Fibroblast of skin of left quadriceps (primary cell): ENCODE data around the gene HABP2.
A peak's percentile ranks its signal among the peaks of the same experiment; 100 is the strongest.

Experiments
- DNase-seq, 2 experiments: peaks; one replicate each; pipeline ENCODE4 v3.0.0-alpha.2; 2013; ENCODE audit warnings: low read depth in 2 of 2

Gene HABP2

GRCh38 chr10:113603057-113603777 is 50.4 kb downstream of the HABP2 start:
- no peak for DNase-seq

DNA sequence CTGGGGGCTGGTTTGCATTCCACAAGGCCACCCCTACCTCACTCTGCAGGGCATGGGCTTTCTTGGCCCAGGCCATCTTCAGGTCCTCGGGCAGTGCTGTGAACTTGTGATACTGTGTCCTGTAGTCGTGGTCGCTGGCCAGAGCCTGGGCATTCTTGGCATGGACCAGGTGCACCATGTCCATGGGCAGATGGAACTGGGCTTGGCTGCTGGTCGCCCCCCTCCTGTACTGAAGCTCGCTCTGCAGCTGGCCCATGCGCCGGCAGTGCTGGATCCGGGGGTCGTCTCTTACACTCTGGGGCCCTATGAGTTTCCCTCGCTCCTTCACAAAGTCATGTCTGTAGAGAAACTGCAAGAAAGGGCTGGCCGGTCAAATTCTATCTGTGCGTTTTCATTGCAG is 51.7 kb downstream of the HABP2 start:
- no peak for DNase-seq

DNA sequence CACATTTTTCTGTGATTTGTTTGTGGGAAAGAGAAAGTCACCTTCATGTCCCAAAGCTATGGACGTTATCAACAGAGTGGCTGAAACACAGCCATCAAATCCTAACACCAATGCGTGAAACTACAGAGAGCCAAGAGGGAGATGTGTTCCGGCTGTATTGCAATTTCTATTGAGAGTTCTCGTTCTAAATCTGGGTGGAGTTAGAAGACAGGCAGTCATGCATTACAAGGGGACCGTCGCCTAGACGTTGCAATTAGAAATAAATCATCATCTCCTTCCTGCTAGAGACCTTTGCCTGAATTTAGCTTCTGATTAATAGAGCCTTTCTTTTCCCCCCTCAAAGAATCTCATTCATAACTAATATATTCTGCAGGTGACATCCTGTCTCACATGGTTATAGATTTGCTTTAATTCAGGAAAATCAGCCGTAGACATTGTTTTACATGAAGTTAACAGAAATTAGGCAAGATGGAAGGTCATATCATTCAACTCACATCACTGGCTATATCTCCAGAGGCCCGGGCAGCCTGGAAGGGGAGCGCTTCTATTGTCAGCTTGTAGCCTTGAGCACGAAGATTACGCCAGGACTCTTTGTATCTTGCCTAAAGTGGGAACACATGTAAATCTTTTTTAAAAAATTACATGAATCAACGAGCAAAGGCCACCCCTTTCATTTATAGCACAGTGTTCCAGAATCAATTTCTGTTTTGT is 52.6 kb downstream of the HABP2 start:
- DNase-seq = no peak

GRCh38 chr10:113609704-113610108 is 56.9 kb downstream of the HABP2 start:
- peak in 1 of 2 experiments; percentile 1 for DNase-seq

DNA sequence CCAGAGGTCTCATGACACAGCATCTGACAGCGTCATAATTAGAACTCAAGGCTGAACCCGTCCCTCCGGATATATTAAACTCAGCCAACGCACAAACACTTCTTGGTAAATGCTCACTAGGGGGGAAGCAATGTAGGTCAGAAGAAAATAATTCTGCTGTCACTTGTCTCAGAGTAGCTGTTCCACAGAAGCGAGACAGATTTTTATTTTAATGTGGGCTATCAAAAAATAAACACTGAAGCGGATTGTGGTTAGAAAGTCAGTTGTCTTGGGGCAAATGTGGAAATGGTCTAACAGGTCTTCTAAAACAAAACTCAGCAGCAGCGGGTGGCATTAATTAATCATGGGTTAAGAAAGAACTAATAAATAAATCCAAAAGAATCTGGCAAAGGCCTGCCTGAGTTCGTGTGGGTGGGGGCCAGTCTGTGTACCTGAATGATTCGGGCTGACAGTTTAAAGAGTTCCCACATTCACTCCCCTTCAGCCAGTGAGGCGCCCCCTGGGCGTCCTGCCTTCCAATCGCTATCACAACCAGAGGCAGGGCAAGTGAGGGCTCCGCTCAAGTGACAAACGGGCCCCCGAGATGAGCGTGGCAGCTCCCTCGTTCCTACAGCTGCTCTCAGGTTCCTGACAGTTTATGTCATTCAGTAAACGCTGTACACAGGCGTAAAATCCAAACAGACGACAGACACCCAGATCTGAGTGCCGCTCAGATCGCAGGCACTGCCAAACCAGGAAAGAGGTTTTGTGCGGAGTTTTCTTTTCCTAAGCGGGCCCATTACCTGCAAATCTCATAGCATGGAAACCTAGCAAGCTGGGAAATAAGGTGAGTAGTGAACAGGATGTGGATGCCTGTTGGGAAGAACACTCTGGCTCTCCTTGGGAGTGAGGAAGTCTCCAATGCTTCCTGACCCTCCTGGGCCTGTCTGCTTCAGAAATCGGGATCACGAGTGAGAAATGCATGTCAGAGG is 58.1 kb downstream of the HABP2 start:
- no peak for DNase-seq

DNA sequence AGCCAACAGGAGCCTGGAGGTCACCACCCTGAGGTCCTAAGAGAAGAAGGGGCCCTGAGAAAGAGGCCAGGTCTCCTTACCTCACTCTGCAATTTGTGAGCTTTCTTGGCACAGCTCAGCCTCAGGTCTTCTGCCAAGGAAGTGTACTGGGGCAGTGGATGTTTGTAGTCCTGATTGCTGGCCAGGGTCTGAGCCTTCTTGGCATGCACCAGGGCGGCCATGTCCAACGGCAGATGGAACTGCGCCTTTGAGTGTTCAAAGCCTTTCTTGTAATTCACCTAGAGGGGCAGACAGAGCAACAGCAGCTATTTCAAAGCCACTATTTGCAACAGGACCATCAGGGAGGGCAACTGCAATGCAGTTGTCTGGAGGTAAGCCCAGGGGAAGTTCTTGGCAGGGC is 59.3 kb downstream of the HABP2 start:
- no peak for DNase-seq

- no peak for DNase-seq
These were observed 60.6 kb downstream of the HABP2 start for GRCh38 chr10:113613427-113613826.

DNA sequence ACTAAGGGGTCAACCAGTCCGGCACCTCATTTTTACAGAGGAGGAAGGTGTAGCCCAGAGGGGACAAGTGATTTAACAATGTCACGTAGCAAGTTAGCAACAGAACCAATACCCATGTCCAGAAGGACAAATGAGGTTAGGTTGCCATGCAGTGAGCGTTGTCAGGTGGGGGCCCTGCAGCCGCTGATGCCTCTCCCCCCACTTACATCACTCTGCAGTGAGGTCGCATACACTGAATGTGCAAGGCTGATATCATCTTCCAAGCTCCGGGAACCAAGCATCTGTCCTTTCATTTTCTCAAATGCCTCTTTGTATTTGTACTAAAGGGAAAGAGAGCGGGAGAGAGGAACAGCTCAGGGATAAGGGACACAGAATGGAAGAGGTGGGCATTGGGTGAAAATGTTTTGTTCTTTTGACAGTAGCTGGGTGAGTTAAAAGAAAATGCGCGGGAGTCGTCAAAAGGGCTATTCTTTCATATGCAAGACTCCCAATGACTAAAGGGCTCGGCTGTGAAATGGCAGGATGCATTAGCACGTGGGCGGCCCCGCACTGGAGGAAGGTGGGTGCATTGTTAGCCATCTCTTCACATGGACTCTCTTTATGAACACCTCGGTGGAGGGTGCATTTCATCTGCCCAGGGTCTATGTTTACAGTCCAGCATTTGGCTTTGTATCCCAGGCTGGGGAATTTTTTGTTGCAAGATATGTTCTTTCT is 61.3 kb downstream of the HABP2 start:
- DNase-seq = no peak

- DNase-seq = no peak
These were observed 63.6 kb downstream of the HABP2 start for GRCh38 chr10:113616244-113617074.

GRCh38 chr10:113617086-113617485 is 64.2 kb downstream of the HABP2 start:
- no peak for DNase-seq

DNA sequence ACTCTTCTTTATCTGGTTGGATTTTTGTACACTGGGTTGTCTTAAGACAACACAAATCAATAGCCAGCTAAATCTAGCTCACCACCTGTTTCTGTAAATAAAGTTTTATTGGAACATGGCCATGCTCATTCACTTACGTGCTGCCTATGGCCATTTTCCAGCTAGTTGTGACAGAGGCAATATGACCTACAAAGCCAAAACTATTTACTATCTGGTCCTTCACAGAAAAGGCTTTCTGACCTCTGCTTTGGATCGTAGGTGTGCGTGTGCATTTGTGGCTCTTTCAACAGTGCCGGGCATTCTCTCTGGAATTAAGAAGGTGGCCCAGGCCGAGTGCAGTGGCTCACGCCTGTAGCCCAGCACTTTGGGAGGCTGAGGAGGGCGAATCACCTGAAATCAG is 65.5 kb downstream of the HABP2 start:
- no peak for DNase-seq

DNA sequence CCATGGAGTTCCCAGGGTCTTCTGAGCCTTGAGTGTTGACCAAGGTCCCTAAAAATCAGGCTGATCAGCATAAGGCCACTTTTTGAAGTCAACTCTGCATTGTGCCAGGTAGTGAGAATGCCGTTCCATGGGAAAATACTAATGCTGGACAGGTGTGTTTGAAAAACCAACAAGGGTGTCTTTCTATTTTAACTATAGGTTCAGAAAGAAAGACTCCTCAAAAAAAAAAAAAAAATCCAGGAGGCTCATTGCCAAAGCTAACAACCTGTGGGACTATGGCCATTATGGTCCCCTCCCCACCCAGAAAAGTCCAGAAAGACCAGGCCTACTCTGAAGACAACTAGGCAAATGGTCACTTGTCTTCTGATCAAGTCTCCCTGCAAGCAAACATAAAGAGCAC is 66.5 kb downstream of the HABP2 start:
- DNase-seq = no peak

DNA sequence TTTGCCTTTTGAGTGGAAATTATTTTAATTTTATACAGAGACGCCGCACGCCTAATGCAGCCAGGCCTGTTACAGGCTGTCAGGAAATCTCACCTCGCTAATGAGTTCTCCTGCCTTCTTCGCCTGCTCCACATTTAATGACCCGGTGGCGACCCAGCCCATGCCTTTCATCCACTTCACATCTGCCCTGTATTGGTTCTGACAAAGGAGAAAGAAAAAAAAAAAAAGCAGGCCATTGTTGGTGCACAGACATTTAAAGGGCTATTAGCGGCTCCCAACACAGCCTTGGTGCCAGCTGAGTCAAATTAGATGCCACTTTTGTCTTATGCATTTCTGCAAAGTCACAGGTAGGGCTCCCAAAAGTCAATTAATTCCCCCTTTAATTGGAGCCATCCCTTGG is 67.7 kb downstream of the HABP2 start:
- no peak for DNase-seq

GRCh38 chr10:113620936-113621335 is 68.1 kb downstream of the HABP2 start:
- DNase-seq = no peak

DNA sequence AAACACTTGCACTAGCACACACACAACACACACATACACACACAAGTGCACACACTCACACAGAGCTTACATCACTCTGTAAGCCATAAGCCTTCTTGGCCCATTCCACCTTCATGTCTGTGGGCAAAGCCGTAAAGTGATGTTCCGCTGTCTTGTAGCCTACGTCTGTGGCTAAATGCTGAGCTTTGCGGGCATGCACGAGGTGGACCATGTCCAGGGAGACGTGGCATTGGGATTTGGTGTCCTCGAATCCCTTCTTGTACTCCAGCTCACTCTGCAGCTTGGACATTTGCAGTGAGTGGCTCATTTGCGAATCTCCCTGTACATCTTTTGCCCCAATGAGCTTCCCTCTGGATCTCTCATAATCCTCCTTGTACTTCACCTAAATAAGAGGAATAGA is 68.9 kb downstream of the HABP2 start:
- no peak for DNase-seq

GRCh38 chr10:113622831-113623230 is 70.0 kb downstream of the HABP2 start:
- DNase-seq = no peak

DNA sequence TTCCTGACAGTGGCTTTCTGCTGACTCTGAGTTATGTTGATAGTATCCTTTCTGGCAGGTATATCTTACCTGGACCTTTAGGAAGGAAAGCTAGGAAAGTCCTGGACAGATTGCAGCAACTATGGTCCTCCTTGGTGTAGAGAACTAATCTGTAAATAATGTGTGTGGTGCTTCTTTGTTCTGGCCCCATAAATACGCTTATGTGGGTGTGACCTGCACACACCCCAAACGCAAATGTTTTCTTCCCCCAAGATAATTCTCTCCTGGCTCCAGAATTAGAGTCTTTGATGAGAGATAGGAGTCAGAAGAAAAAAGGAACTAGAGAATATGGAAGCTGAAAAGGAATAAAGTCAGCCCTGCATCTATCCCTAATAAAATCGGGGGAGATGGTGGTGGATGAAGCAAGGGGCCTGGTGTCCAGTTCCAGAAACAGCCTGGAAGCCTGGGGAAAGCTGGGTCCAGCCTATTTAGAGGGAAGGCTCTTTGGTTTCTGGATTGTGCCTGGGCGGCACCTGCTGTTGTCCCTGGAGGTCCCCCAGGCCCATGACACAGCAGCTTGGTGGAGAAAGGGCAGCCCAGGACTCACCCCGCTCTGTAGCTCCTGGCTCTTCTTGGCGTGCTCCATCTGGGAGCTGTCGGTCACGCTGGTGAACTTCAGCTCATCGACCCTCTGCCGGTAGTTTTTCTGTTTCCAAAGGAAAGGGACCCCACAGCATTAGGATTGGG is 72.8 kb downstream of the HABP2 start:
- no peak for DNase-seq

GRCh38 chr10:113626809-113627355 is 74.0 kb downstream of the HABP2 start:
- no peak for DNase-seq

DNA sequence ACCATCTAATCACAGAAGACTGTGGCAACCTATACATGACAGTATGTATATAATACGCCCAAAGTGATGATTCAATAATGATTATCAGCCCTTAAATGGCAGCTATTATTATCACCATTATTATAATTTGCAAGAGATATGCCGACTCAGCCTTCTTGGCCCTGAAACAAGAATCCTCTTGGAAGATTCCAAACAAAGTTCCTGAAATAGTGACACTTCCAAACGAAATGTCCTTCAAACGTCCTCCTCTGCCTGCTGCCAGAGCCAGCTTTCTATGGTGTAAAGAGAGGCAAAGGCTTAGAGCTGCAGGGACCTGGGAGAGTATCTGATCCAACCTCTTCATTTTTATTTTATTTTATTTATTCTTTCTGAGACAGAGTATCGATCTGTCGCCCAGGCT is 75.0 kb downstream of the HABP2 start:
- no peak for DNase-seq
